HEK293 (cell line): Measurements from ENCODE around the gene CBX7.

ENCODE experiments used
- CTCF ChIA-PET: fragments of 350-600 bp; formaldehyde crosslinking; extraction: SDS; loops from one replicate; lab custom pipeline; 2021; ENCODE audit warnings: antibody characterized with exemption; lab: Yijun Ruan, JAX
- POLR2A ChIA-PET: fragments of 300-600 bp; formaldehyde crosslinking; extraction: SDS; loops from one replicate; lab custom pipeline; 2020; ENCODE audit warnings: antibody characterized with exemption, inconsistent platforms; lab: Yijun Ruan, JAX
- H3K27ac ChIP-seq: fragments of 200-500 bp; sonication (Bioruptor generic); 2 replicates; pipeline ENCODE4 v1.5.1; 2014; ENCODE audit warnings: low read depth, low read length, control low read depth, inconsistent platforms; ENCODE audit errors: extremely low read depth
- H3K36me3 ChIP-seq, 2 experiments: fragments of 200-500 bp in 1 of 2; sonication (Bioruptor generic) in 1 of 2; 1 replicate in 1 of 2; 2 replicates in 1 of 2; pipeline ENCODE4 v1.5.1; 2014 to 2017; ENCODE audit warnings: inconsistent platforms in 2 of 2, low read length in 2 of 2; ENCODE audit not compliant: control insufficient read depth in 2 of 2, insufficient read depth in 1 of 2
- H3K4me1 ChIP-seq: fragments of 200-500 bp; sonication (Bioruptor generic); 2 replicates; pipeline ENCODE4 v1.5.1; 2014; ENCODE audit warnings: mild to moderate bottlenecking, low read length, inconsistent platforms; ENCODE audit not compliant: control insufficient read depth, insufficient read depth
- H3K4me3 ChIP-seq: 2 replicates; pipeline ENCODE4 v1.5.1; 2011; ENCODE audit warnings: low read depth, mild to moderate bottlenecking, control low read depth, low read length, moderate library complexity
- H3K9me3 ChIP-seq: fragments of 200-500 bp; sonication (Bioruptor generic); 2 replicates; pipeline ENCODE4 v1.5.1; 2014; ENCODE audit warnings: low read depth, low read length, inconsistent platforms; ENCODE audit not compliant: control insufficient read depth, insufficient read depth
- EGR2 ChIP-seq: fragments of 450-650 bp; formaldehyde crosslinking; IDR thresholded peaks from 2 replicates; pipeline ENCODE4 v1.5.1; 2016; ENCODE audit warnings: low read depth, missing biosample characterization, missing genetic modification characterization
- GLIS1 ChIP-seq: fragments of 450-650 bp; formaldehyde crosslinking; IDR thresholded peaks from 2 replicates; pipeline ENCODE4 v1.5.1; 2016; ENCODE audit warnings: missing biosample characterization, missing genetic modification characterization
- KLF9 ChIP-seq: fragments of 450-650 bp; formaldehyde crosslinking; IDR thresholded peaks from 2 replicates; pipeline ENCODE4 v1.5.1; 2016; ENCODE audit warnings: missing biosample characterization, missing genetic modification characterization, low read depth
- PRDM6 ChIP-seq: fragments of 450-650 bp; formaldehyde crosslinking; IDR thresholded peaks from 2 replicates; pipeline ENCODE4 v1.5.1; 2017; ENCODE audit warnings: missing biosample characterization, missing genetic modification characterization
- SCRT2 ChIP-seq: fragments of 450-650 bp; formaldehyde crosslinking; IDR thresholded peaks from 2 replicates; pipeline ENCODE4 v1.5.1; 2016; ENCODE audit warnings: missing biosample characterization, missing genetic modification characterization
- SP2 ChIP-seq: fragments of 450-650 bp; formaldehyde crosslinking; IDR thresholded peaks from 2 replicates; pipeline ENCODE4 v1.5.1; 2016; ENCODE audit warnings: missing biosample characterization, missing genetic modification characterization
- TCF7L2 ChIP-seq: IDR thresholded peaks from 2 replicates; pipeline ENCODE4 v1.6.1; 2011; ENCODE audit warnings: low read depth, mild to moderate bottlenecking, inconsistent platforms, low read length, moderate library complexity, borderline replicate concordance
- ZFHX2 ChIP-seq: fragments of 450-650 bp; formaldehyde crosslinking; conservative IDR thresholded peaks from 2 replicates; pipeline ENCODE4 v1.5.1; 2016; ENCODE audit warnings: missing biosample characterization, missing genetic modification characterization
- ZIC2 ChIP-seq: fragments of 450-650 bp; formaldehyde crosslinking; IDR thresholded peaks from 2 replicates; pipeline ENCODE4 v1.5.1; 2016; ENCODE audit warnings: missing biosample characterization, missing genetic modification characterization
- ZNF169 ChIP-seq: fragments of 450-650 bp; formaldehyde crosslinking; IDR thresholded peaks from 2 replicates; pipeline ENCODE4 v1.5.1; 2016; ENCODE audit warnings: missing biosample characterization, missing genetic modification characterization
- ZNF248 ChIP-seq: fragments of 450-650 bp; formaldehyde crosslinking; IDR thresholded peaks from 2 replicates; pipeline ENCODE4 v1.5.1; 2017; ENCODE audit warnings: missing biosample characterization, missing genetic modification characterization
- ZNF398 ChIP-seq: fragments of 450-650 bp; formaldehyde crosslinking; IDR thresholded peaks from 2 replicates; pipeline ENCODE4 v1.5.1; 2017; ENCODE audit warnings: missing biosample characterization, missing genetic modification characterization
- ZNF513 ChIP-seq: fragments of 450-650 bp; IDR thresholded peaks from 2 replicates; pipeline ENCODE4 v1.5.1; 2018; ENCODE audit warnings: missing biosample characterization, missing genetic modification characterization
- ZNF529 ChIP-seq: fragments of 450-650 bp; formaldehyde crosslinking; IDR thresholded peaks from 2 replicates; pipeline ENCODE4 v1.5.1; 2017; ENCODE audit warnings: missing genetic modification characterization, missing biosample characterization; ENCODE audit not compliant: insufficient replicate concordance
- ZNF544 ChIP-seq: fragments of 450-650 bp; formaldehyde crosslinking; IDR thresholded peaks from 2 replicates; pipeline ENCODE4 v1.5.0; 2017; ENCODE audit warnings: missing biosample characterization, missing genetic modification characterization
- ZNF621 ChIP-seq: fragments of 450-650 bp; formaldehyde crosslinking; IDR thresholded peaks from 2 replicates; pipeline ENCODE4 v1.5.1; 2017; ENCODE audit warnings: missing biosample characterization, missing genetic modification characterization
- ZNF623 ChIP-seq: fragments of 450-650 bp; formaldehyde crosslinking; IDR thresholded peaks from 2 replicates; pipeline ENCODE4 v1.5.1; 2016; ENCODE audit warnings: missing biosample characterization, missing genetic modification characterization
- ZNF843 ChIP-seq: fragments of 450-650 bp; formaldehyde crosslinking; IDR thresholded peaks from 2 replicates; pipeline ENCODE4 v1.5.1; 2016; ENCODE audit warnings: missing biosample characterization, missing genetic modification characterization

CBX7 gene

DNA sequence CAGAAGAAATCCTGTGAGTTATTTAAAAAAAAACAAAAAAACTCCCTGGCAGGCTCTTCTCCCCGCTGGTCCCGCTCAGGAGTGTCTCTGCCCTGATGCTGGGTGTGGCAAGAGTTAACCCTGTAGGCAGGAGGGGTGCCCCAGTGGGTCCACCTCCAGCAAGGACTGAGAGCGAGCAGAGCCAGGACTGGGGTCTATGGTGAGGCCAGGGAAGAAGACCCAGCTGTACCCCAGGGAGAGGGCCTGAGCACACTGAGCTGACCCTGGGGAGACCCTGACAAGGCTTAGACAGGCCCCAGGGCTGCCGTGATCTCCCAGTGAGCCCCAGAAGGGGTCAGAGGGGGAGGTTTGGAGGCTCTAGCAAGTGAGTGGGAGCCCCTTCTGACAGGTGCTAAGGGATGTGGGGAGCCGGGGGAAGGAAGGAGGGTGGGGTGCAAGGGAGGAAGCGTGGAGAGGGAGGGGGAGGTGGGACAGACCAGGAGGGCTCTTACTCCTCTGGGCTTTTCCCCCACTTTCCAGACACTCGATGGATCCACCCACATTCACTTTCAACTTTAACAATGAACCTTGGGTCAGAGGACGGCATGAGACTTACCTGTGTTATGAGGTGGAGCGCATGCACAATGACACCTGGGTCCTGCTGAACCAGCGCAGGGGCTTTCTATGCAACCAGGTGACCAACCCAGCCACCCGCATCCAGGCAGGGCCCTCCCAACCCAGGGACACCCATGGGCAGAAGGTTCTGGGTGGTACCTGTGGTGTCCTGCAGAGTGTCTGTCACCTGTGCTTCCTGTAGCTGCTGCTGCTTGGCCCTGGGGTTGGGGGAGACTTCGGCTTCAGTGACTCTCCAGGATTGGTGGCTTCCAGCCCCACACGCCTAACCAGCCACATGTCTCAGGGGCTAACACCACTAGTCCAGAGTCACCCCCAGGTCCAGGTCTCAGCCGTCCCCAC, 69.0 kb downstream of the CBX7 start (continued):
- no peak for TF ChIP-seq KLF9 (tag by site-specific recombination)
- peak; percentile 18; the same call in 1 of the 2 replicates for TF ChIP-seq ZIC2 (tag by site-specific recombination)
- peak; percentile 53; the same call in 1 of the 2 replicates for TF ChIP-seq GLIS1 (tag by site-specific recombination)

GRCh38 chr22:39081598-39081997, 70.9 kb downstream of the CBX7 start:
- no peak overlapping the region for H3K4me3 ChIP-seq
- H3K36me3 ChIP-seq = no peaks in the 10 kb centered on the region
- no peaks in the 10 kb centered on the region for H3K4me1 ChIP-seq
- CTCF ChIA-PET = no interaction called here
- no peaks in the 10 kb centered on the region for H3K9me3 ChIP-seq
- no peak overlapping the region for H3K27ac ChIP-seq
- POLR2A ChIA-PET = no interaction called here
- no peak for TF ChIP-seq ZNF843 (tag by site-specific recombination)
- no peak for TF ChIP-seq SCRT2 (tag by site-specific recombination)
- no peak for TF ChIP-seq ZNF248 (tag by site-specific recombination)
- no peak for TF ChIP-seq ZNF513 (tag by site-specific recombination)
- no peak for TF ChIP-seq ZNF169 (tag by site-specific recombination)
- peak; percentile 99 for TF ChIP-seq EGR2 (tag by site-specific recombination)
- peak; percentile 99 for TF ChIP-seq ZFHX2 (tag by site-specific recombination)
- no peak for TF ChIP-seq SP2 (tag by site-specific recombination)
- no peak for TF ChIP-seq ZNF623
- TF ChIP-seq ZNF398 = peak; percentile 46
- TF ChIP-seq GLIS1 (tag by site-specific recombination) = peak; percentile 63

DNA sequence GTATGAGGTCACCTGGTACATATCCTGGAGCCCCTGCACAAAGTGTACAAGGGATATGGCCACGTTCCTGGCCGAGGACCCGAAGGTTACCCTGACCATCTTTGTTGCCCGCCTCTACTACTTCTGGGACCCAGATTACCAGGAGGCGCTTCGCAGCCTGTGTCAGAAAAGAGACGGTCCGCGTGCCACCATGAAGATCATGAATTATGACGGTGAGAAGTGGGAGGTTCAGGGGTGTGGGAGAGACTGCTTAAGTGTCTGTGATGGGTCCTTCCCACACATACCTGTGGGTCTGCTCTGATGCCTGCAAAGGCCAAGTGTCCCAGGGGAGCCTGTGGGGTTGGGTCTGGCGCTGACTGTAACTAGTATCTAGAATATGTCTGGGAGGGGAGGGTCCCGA, 71.5 kb downstream of the CBX7 start:
- ChIA-PET POLR2A (no interaction called here), CTCF (no interaction called here)
- Histone ChIP-seq H3K27ac (no peak overlapping the region), H3K36me3 (no peaks in the 10 kb centered on the region), H3K9me3 (no peaks in the 10 kb centered on the region), H3K4me3 (no peak overlapping the region), H3K4me1 (no peaks in the 10 kb centered on the region)
- no peak for TF ChIP-seq PRDM6 (tag by site-specific recombination)
- peak; percentile 72 for TF ChIP-seq EGR2 (tag by site-specific recombination)
- TF ChIP-seq ZNF544 (tag by site-specific recombination) = no peak
- TF ChIP-seq ZNF529 (tag by site-specific recombination) = no peak
- no peak for TF ChIP-seq TCF7L2
- TF ChIP-seq ZNF621 (tag by site-specific recombination) = no peak
